Measurements from ENCODE around the gene ARHGAP9.

DNA sequence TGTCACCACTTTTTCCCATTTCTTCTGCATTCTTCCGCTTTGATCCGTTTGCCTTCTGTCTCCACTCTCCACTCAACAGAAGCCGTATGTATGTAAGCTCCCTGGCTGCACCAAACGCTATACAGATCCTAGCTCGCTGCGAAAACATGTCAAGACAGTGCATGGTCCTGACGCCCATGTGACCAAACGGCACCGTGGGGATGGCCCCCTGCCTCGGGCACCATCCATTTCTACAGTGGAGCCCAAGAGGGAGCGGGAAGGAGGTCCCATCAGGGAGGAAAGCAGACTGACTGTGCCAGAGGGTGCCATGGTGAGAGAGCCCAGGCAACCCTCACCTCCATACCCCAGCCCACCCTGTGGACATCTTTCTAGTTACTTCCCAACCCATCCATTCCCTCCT, 11.8 kb downstream of the ARHGAP9 start:
- TF ChIP-seq, protein P1, sequence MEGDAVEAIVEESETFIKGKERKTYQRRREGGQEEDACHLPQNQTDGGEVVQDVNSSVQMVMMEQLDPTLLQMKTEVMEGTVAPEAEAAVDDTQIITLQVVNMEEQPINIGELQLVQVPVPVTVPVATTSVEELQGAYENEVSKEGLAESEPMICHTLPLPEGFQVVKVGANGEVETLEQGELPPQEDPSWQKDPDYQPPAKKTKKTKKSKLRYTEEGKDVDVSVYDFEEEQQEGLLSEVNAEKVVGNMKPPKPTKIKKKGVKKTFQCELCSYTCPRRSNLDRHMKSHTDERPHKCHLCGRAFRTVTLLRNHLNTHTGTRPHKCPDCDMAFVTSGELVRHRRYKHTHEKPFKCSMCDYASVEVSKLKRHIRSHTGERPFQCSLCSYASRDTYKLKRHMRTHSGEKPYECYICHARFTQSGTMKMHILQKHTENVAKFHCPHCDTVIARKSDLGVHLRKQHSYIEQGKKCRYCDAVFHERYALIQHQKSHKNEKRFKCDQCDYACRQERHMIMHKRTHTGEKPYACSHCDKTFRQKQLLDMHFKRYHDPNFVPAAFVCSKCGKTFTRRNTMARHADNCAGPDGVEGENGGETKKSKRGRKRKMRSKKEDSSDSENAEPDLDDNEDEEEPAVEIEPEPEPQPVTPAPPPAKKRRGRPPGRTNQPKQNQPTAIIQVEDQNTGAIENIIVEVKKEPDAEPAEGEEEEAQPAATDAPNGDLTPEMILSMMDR (IDR thresholded peaks at IDR 0.05) = no peak
- no peak for TF ChIP-seq POLR2A (IDR thresholded peaks at IDR 0.05)
